HG03039 (cell line): ENCODE data around the gene LCE1A.

Source experiments
- ATAC-seq: cut with Tn5 transposase; IDR thresholded peaks from one replicate; pipeline ENCODE4 v1.9.1; 2021; ENCODE audit warnings: mild to moderate bottlenecking, moderate library complexity; ENCODE audit not compliant: unreplicated experiment

Gene LCE1A

GRCh38 chr1:152827173-152827572, at the start of gene LCE1A:
TSS of gene LCE1A (plus strand) at chr1:152827473. CDS start at chr1:152827473, 0 bp downstream.
- ATAC-seq = no peak

GRCh38 chr1:152777510-152778137, 49.6 kb upstream of the LCE1A start:
- ATAC-seq = no peak

- ATAC-seq = no peak
Measured at GRCh38 chr1:152783095-152783494, 44.2 kb upstream of the LCE1A start.

- ATAC-seq = no peak
Measured at GRCh38 chr1:152786077-152786476, 41.2 kb upstream of the LCE1A start, which contains the start of gene LCE1E. TSS of gene LCE1E (plus strand) at chr1:152786257. CDS start at chr1:152787300, 1,043 bp downstream.

- ATAC-seq = no peak
Measured at GRCh38 chr1:152795686-152796085, 31.6 kb upstream of the LCE1A start.

- ATAC-seq = no peak
Measured at GRCh38 chr1:152796421-152796820, 30.9 kb upstream of the LCE1A start, which contains the start of gene LCE1D. TSS of gene LCE1D (plus strand) at chr1:152796721. CDS start at chr1:152797795, 1,074 bp downstream.

GRCh38 chr1:152801333-152801732, 25.9 kb upstream of the LCE1A start:
- ATAC-seq = no peak

- no peak for ATAC-seq
Measured at GRCh38 chr1:152806576-152806975, 20.7 kb upstream of the LCE1A start, which contains the start of gene LCE1C. TSS of gene LCE1C (minus strand) at chr1:152806651. CDS start at chr1:152805478, 1,173 bp downstream.

- no peak for ATAC-seq
Measured at GRCh38 chr1:152811050-152811449, 16.2 kb upstream of the LCE1A start.

- no peak for ATAC-seq
Measured at GRCh38 chr1:152811671-152812070, 15.6 kb upstream of the LCE1A start, which contains the start of gene LCE1B. TSS of gene LCE1B (plus strand) at chr1:152811971. CDS start at chr1:152812447, 476 bp downstream.

GRCh38 chr1:152817309-152817708, 10.0 kb upstream of the LCE1A start:
- no peak for ATAC-seq

- ATAC-seq = no peak
Measured at GRCh38 chr1:152823294-152823693, 4.0 kb upstream of the LCE1A start.

GRCh38 chr1:152824964-152825363, 2.3 kb upstream of the LCE1A start:
- no peak for ATAC-seq

- ATAC-seq = no peak
Measured at GRCh38 chr1:152836870-152837269, 9.6 kb downstream of the LCE1A start.

GRCh38 chr1:152842556-152842955, 15.3 kb downstream of the LCE1A start, which contains the start of gene LCE6A:
TSS of gene LCE6A (plus strand) at chr1:152842856. CDS start at chr1:152843521, 665 bp downstream.
- ATAC-seq = no peak

- ATAC-seq = no peak
Measured at GRCh38 chr1:152855661-152856060, 28.4 kb downstream of the LCE1A start.

- ATAC-seq = no peak
Measured at GRCh38 chr1:152858062-152858461, 30.8 kb downstream of the LCE1A start.

GRCh38 chr1:152859696-152860095, 32.4 kb downstream of the LCE1A start, which contains the start of gene LCE7A:
TSS of gene LCE7A (plus strand) at chr1:152859996. CDS start at chr1:152860698, 702 bp downstream.
- no peak for ATAC-seq

- ATAC-seq = no peak
Measured at GRCh38 chr1:152860129-152860528, 32.9 kb downstream of the LCE1A start.

- ATAC-seq = no peak
Measured at GRCh38 chr1:152861374-152861773, 34.1 kb downstream of the LCE1A start.

- ATAC-seq = no peak
Measured at GRCh38 chr1:152864443-152864842, 37.2 kb downstream of the LCE1A start.

GRCh38 chr1:152866321-152866720, 39.0 kb downstream of the LCE1A start:
- no peak for ATAC-seq
